ENCODE data around the gene TSPAN11.

TSPAN11 gene

DNA sequence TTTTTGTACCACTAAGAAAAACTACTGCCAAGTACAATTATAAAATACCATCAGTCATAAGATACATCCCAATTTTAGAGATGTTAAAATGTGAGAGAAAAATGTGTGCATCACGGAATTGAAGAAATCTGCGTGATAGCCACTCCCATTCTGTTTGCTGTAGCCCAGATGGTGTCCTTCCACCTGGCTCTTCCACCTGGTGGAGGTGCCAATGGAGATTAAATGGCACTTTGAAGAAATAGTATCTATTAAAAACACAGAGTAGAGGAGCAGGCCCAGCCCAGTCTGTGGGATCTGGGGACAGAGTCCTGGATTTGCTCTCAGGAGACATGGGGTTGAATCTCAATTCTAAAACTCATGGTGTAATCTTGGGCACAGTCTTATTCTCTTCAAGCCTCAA, 35.5 kb downstream of the TSPAN11 start:
- Mint-ChIP-seq H3K4me1 (ENCODE audit: low read depth) (no peaks in the 10 kb centered on the region), H3K4me3 (no peak overlapping the region), H3K9me3 (no peaks in the 10 kb centered on the region), H3K36me3 (ENCODE audit: low read depth) (no peaks in the 10 kb centered on the region), H3K27ac (no peak overlapping the region), H3K27me3 (peaks cover 3% of the 10 kb centered on the region)

DNA sequence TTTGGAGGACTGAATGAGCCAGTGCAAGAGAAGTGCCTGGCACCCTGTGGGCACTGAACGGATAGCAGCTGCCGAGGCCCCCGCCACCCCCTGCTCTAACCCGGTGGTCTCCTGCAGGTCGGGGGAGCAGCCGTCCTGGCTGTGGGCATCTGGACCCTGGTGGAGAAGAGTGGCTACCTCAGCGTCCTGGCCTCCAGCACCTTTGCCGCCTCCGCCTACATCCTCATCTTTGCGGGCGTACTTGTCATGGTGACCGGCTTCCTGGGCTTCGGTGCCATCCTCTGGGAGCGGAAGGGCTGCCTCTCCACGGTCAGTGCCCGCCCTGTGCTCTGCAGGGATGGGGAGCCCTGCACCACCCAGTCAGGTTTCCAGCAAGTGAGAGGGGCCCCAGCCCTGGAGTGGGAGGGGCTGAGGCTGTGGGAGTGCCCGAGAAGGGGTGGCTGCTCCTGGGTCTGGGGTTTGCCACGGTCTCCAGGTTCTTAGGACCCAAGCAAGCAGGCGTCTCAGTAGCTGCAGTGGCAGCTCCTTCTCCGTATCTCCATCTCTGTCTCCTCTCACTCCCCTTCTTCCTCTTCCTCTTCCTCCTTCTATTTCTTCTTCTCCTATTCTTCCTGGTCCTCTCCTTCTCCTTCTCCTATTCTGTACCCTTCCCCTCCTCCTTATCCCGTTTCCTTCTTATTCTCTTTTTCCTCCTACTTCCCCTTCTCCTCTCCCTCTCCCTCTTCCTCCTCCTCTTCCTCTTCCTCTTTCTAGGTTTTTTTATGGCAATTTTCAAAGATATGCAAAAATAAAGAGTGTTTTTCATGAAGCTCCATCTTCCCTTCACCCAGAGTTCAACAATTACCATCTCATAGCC, 37.4 kb downstream of the TSPAN11 start:
- H3K36me3 Mint-ChIP-seq (ENCODE audit: low read depth): no peaks in the 10 kb centered on the region
- no peak overlapping the region for H3K4me3 Mint-ChIP-seq
- H3K27me3 Mint-ChIP-seq: peaks cover 3% of the 10 kb centered on the region
- H3K4me1 Mint-ChIP-seq (ENCODE audit: low read depth): no peaks in the 10 kb centered on the region
- H3K9me3 Mint-ChIP-seq: no peaks in the 10 kb centered on the region
- H3K27ac Mint-ChIP-seq: no peak overlapping the region

DNA sequence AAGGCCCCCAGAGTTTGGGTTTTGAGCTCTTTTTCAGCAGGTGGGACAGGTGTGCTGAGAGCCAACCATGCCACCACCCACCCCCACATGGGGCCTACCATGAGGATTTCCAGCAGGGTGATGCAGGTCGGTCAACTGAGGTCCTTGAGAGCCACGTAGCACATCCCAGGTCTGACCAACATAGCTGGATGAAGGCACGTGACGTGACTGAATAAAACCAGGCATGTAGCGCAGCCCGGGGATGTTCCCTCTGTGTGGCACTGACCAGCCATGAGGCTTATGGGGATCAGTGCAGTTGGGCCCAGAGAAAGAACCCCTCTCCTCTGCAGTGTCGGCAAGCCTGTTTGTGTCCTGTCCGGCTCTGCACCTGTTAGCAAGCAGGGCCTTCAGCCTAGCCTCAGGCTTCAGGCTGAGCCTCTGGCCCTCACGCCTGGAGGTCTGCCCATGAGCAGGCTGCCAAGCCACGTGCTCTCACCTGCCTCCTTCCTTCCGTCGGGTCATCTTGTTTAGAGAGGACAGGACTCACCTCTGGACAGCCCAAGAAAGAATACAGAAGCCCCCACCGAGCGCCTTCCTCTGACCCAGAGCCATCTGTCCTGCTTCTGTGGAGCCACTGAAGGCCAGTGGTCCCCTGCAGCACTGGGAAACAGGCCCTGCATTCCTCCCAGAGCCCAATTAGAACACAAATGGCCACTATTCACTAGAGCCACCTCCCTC, 38.5 kb downstream of the TSPAN11 start:
- Mint-ChIP-seq H3K4me3 (no peak overlapping the region), H3K27me3 (peaks cover 3% of the 10 kb centered on the region), H3K27ac (no peak overlapping the region), H3K36me3 (ENCODE audit: low read depth) (no peaks in the 10 kb centered on the region), H3K9me3 (no peaks in the 10 kb centered on the region), H3K4me1 (ENCODE audit: low read depth) (no peaks in the 10 kb centered on the region)

DNA sequence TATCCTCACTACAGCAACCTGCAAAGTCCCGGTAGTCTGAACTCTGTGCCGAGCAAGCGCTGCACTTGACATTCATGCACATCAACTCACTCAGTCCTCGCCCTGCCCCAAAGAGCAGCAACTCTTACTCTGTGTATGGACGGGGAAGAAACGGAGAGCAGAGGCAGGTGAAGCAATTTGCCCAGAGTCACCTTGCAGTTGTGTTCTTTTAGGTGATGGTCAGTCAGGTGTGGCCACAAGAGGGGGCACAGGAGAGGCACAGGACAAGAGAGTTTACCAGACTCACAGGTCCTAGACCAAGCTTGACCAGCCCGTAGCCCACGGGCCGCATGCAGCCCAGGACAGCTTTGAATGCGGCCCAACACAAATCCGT, 39.1 kb downstream of the TSPAN11 start:
- H3K4me1 Mint-ChIP-seq (ENCODE audit: low read depth): no peaks in the 10 kb centered on the region
- H3K27me3 Mint-ChIP-seq: peaks cover 3% of the 10 kb centered on the region
- H3K4me3 Mint-ChIP-seq: no peak overlapping the region
- no peaks in the 10 kb centered on the region for H3K36me3 Mint-ChIP-seq (ENCODE audit: low read depth)
- no peaks in the 10 kb centered on the region for H3K9me3 Mint-ChIP-seq
- no peak overlapping the region for H3K27ac Mint-ChIP-seq

GRCh38 chr12:30967026-30967425, 40.5 kb downstream of the TSPAN11 start:
- Mint-ChIP-seq H3K4me3 (no peak overlapping the region), H3K27me3 (peaks cover 3% of the 10 kb centered on the region), H3K36me3 (ENCODE audit: low read depth) (no peaks in the 10 kb centered on the region), H3K4me1 (ENCODE audit: low read depth) (no peaks in the 10 kb centered on the region), H3K9me3 (no peaks in the 10 kb centered on the region), H3K27ac (no peak overlapping the region)

- H3K4me1 Mint-ChIP-seq (ENCODE audit: low read depth): no peaks in the 10 kb centered on the region
- peaks cover 6% of the 10 kb centered on the region for H3K27me3 Mint-ChIP-seq
- H3K36me3 Mint-ChIP-seq (ENCODE audit: low read depth): no peaks in the 10 kb centered on the region
- H3K9me3 Mint-ChIP-seq: no peaks in the 10 kb centered on the region
- no peak overlapping the region for H3K4me3 Mint-ChIP-seq
- H3K27ac Mint-ChIP-seq: no peak overlapping the region
These were observed 41.7 kb downstream of the TSPAN11 start for GRCh38 chr12:30968211-30968610.

DNA sequence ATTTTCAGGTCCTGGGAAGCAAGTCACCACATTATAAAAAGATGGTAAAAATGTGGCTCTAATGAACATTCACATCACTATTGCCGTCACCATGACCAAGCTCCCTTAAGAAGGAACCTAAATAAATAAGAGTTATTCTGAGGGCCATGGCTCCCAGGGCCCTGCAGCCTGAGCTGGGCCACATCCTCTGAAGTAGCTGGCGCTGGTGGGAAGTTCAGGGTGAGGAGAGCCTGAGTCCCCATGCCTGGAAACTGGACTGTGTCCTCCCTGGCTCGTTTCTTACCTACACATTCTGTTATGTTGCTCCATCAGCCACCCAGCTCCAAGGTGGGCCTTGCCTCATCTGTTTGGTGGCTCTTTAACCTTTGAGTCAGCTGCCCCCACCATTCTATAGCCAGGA, 42.5 kb downstream of the TSPAN11 start:
- Mint-ChIP-seq H3K27me3 (peaks cover 6% of the 10 kb centered on the region), H3K27ac (no peak overlapping the region), H3K4me3 (no peak overlapping the region), H3K4me1 (ENCODE audit: low read depth) (no peaks in the 10 kb centered on the region), H3K9me3 (no peaks in the 10 kb centered on the region), H3K36me3 (ENCODE audit: low read depth) (no peaks in the 10 kb centered on the region)

DNA sequence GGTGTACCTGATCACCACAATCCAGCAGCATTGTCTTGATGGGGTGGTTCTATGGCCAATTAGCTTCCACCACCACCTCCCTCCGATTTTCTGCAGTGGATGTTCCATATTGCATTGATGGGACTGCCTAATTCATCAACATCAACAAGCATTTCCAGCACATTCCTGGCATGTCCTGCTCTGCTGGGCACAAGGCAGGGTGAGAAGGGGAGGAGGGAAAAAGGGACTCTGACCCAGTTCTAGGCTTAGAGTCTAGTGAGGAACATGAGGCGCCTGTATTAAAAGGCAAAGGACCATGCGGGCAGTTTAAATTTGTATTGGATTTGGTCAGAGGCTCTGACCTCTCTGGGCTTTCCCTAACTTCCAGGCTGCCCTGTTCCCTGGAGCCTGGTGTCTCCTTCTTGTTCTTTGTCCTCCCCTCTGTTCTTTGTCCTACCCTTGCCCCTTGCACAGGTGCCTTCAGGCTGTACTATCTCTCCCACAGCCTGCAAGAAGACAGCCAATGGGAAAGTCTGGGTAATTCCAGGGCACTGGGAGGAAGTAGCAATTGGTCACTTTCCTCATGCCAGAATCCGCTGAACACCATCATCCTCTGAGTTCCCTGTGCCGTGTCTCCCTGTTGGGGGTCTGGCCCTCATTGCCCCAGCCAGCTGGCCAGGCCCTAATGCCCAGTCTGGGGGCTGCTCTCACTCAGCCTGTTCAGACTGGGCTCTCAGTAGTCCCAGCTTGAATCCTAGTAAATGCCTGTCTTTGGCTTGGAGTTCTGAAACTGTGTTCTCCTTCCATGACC, 43.3 kb downstream of the TSPAN11 start:
- H3K4me3 Mint-ChIP-seq: no peak overlapping the region
- H3K36me3 Mint-ChIP-seq (ENCODE audit: low read depth): no peaks in the 10 kb centered on the region
- no peaks in the 10 kb centered on the region for H3K9me3 Mint-ChIP-seq
- H3K27me3 Mint-ChIP-seq: peaks cover 3% of the 10 kb centered on the region
- no peaks in the 10 kb centered on the region for H3K4me1 Mint-ChIP-seq (ENCODE audit: low read depth)
- no peak overlapping the region for H3K27ac Mint-ChIP-seq

GRCh38 chr12:30970559-30971197, 44.1 kb downstream of the TSPAN11 start:
- Mint-ChIP-seq H3K9me3 (no peaks in the 10 kb centered on the region), H3K4me3 (no peak overlapping the region), H3K4me1 (ENCODE audit: low read depth) (no peaks in the 10 kb centered on the region), H3K27ac (no peak overlapping the region), H3K36me3 (ENCODE audit: low read depth) (no peaks in the 10 kb centered on the region), H3K27me3 (peaks cover 3% of the 10 kb centered on the region)

DNA sequence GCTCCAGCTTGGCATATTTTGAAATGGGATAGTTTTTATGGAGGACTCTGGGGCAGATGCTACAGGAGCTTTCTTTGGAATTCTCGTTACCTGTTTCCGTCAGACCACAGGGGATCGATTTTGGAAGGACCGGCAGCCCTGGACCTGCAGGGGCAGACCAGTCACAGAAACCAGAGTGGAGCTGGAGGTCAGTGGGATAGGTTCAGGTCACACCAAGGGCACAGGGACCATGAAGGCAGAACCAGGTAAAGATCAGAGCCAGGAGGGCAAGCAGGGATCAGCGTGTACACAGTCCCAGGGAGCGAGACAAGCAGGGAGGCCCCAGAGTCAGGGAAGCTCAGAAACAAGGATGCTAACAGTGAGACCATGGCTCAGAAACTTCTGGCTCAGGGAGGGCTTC, 45.5 kb downstream of the TSPAN11 start:
- Mint-ChIP-seq H3K36me3 (ENCODE audit: low read depth) (no peaks in the 10 kb centered on the region), H3K27ac (no peak overlapping the region), H3K4me3 (no peak overlapping the region), H3K9me3 (no peaks in the 10 kb centered on the region), H3K4me1 (ENCODE audit: low read depth) (no peaks in the 10 kb centered on the region), H3K27me3 (peaks cover 3% of the 10 kb centered on the region)

DNA sequence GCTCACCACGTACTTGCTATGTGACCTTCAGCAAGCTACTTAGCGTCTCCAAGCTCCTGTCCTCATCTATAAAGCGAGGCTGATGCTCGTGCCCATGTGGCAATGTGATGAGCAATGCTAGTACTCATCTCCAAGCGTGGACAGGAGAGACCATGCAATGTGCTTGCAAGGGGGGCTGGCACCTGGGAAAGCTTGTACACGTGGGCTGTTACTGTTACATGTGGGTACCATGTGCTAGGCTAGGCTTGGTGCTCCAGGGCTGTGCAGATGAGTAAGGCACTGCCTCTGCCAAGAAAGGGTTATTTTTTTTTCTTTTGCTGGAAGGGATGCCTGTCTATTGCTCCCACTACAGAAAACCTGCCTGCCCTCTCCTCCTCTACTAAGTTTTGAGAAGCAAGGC, 46.6 kb downstream of the TSPAN11 start:
- H3K4me1 Mint-ChIP-seq (ENCODE audit: low read depth): no peaks in the 10 kb centered on the region
- H3K36me3 Mint-ChIP-seq (ENCODE audit: low read depth): no peaks in the 10 kb centered on the region
- no peak overlapping the region for H3K4me3 Mint-ChIP-seq
- H3K27ac Mint-ChIP-seq: no peak overlapping the region
- peaks cover 3% of the 10 kb centered on the region for H3K27me3 Mint-ChIP-seq
- H3K9me3 Mint-ChIP-seq: no peaks in the 10 kb centered on the region

DNA sequence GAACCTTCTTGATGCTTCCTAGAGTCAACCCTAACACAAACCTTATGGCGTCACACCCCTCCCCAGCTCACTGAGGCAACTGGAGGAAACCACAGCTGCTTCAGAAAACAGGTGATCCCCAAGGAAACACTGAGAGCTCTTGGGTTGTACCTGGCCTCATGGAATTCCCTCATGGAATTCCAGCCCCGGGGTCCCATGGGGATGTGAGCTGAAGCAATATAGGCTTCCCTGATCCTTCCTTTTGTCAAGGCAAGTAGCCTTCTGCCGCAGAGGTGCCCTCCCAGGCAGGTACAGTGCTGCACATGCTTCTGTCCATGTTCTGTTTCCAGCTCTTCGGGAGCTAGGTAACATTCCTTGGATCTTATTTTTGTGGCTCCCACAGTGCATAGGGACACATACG, 47.3 kb downstream of the TSPAN11 start:
- H3K4me1 Mint-ChIP-seq (ENCODE audit: low read depth): no peaks in the 10 kb centered on the region
- H3K27ac Mint-ChIP-seq: no peak overlapping the region
- H3K36me3 Mint-ChIP-seq (ENCODE audit: low read depth): no peaks in the 10 kb centered on the region
- peaks cover 3% of the 10 kb centered on the region for H3K27me3 Mint-ChIP-seq
- H3K4me3 Mint-ChIP-seq: no peak overlapping the region
- no peaks in the 10 kb centered on the region for H3K9me3 Mint-ChIP-seq

DNA sequence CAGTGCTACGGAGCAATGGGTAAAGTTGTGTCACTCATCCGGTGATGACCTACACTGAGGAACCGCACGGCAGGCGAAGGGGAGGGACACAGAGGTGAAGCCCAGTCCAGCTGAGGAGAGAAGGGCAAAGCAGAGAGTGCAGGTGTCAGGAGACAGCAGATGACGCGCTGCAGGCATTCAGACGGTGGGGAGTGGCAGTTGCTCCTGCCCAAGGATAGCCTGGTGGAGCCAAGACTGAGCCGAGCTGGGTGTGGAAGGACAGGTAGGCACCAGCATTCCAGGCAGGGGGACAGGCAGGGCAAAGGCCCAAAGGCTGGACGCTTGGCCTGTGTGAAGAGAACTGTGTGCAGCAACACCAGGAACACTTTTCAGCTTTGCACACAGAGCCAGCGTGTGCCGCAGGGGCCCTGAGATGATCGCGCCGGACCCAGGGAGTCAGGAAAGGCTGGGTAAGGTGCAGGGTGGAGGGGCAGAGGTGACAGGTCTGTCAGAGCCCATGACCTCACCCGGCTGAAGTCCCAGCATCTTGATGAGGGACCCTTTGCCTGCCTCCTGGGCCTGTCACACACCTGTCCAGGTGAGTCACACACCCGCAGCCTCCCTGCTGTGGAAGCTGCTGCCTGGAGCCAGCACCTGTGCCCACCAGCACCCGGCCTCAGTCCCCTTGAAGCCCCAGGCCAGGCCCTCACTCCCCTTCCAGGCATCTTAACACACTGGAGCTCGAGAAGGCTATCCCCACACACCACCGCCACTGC, 48.4 kb downstream of the TSPAN11 start:
- Mint-ChIP-seq H3K4me3 (no peak overlapping the region), H3K9me3 (no peaks in the 10 kb centered on the region), H3K4me1 (ENCODE audit: low read depth) (no peaks in the 10 kb centered on the region), H3K27me3 (peaks cover 3% of the 10 kb centered on the region), H3K27ac (no peak overlapping the region), H3K36me3 (ENCODE audit: low read depth) (no peaks in the 10 kb centered on the region)

DNA sequence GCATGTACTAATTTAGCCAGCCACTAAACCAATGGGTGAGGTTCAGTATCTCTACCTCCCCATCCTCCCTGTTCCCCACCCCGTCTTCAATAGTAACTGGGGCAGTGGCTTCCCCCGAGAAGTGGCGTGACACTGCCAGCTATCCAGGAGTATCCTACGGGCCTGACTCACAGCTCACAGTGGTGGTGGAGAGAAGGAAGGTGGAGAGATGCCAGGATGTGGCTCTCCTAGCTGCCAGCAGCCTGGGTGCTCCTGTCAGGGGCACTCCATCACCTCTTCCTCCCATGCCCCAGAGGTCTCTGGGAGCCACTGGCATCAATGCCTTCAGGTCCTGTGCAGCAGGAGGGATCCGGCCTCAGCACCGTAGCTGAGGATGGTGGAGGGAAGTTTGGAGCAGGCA, 49.0 kb downstream of the TSPAN11 start:
- H3K27ac Mint-ChIP-seq: no peak overlapping the region
- no peaks in the 10 kb centered on the region for H3K9me3 Mint-ChIP-seq
- H3K4me3 Mint-ChIP-seq: no peak overlapping the region
- peaks cover 3% of the 10 kb centered on the region for H3K27me3 Mint-ChIP-seq
- no peaks in the 10 kb centered on the region for H3K36me3 Mint-ChIP-seq (ENCODE audit: low read depth)
- no peaks in the 10 kb centered on the region for H3K4me1 Mint-ChIP-seq (ENCODE audit: low read depth)
